GM23338 (cell line): Measurements from ENCODE around the gene SLC9A9. TPM values are rescaled to one million over a fixed set of nuclear protein-coding genes. Genes with fewer than 3 reads are reported as not detected.

Experiments used
- ATAC-seq: fragments of 200-7000 bp; cut with Tn5 transposase; 3 replicates; pipeline ENCODE4 v1.9.1; 2020
- DNase-seq: peaks from one replicate; pipeline ENCODE4 v3.0.0-alpha.2; 2015; ENCODE audit warnings: low spot score
- H2AFZ ChIP-seq: fragments of 200-600 bp; sonication (generic); 2 replicates; pipeline ENCODE4 v1.8.0; 2016; ENCODE audit warnings: antibody characterized with exemption, mild to moderate bottlenecking, moderate library complexity
- H3F3A ChIP-seq: fragments of 200-600 bp; sonication (generic); replicated peaks from 2 replicates; pipeline ENCODE4 v1.8.0; 2017; ENCODE audit warnings: antibody characterized with exemption, mixed run types, low read depth
- H3K27ac ChIP-seq: fragments of 200-600 bp; sonication (generic); 2 replicates; pipeline ENCODE4 v1.6.1; 2016; ENCODE audit warnings: low read depth
- H3K27me3 ChIP-seq: fragments of 200-600 bp; sonication (generic); 2 replicates; pipeline ENCODE4 v1.8.0; 2016; ENCODE audit warnings: mild to moderate bottlenecking, mixed run types, moderate library complexity; ENCODE audit not compliant: insufficient read depth
- H3K36me3 ChIP-seq: fragments of 200-600 bp; sonication (generic); 2 replicates; pipeline ENCODE4 v1.8.0; 2016; ENCODE audit warnings: mild to moderate bottlenecking; ENCODE audit not compliant: insufficient read depth
- H3K4me1 ChIP-seq: fragments of 200-600 bp; sonication (generic); 2 replicates; pipeline ENCODE4 v1.8.0; 2016; ENCODE audit warnings: mild to moderate bottlenecking, moderate library complexity; ENCODE audit not compliant: insufficient read depth
- H3K4me2 ChIP-seq: fragments of 200-600 bp; sonication (generic); 2 replicates; pipeline ENCODE4 v1.7.1; 2017; ENCODE audit warnings: mixed run types
- H3K4me3 ChIP-seq: fragments of 200-600 bp; sonication (generic); 2 replicates; pipeline ENCODE4 v1.6.1; 2016; ENCODE audit warnings: mixed run types
- H3K79me2 ChIP-seq: fragments of 200-600 bp; sonication (generic); replicated peaks from 2 replicates; pipeline ENCODE4 v1.8.0; 2017; ENCODE audit warnings: mild to moderate bottlenecking; ENCODE audit not compliant: insufficient read depth
- H3K9me2 ChIP-seq: fragments of 200-600 bp; sonication (generic); 2 replicates; pipeline ENCODE4 v1.8.0; 2017; ENCODE audit not compliant: insufficient read depth
- H4K20me1 ChIP-seq: fragments of 200-600 bp; sonication (generic); replicated peaks from 2 replicates; pipeline ENCODE4 v1.8.0; 2017; ENCODE audit warnings: mild to moderate bottlenecking; ENCODE audit not compliant: insufficient read depth
- H3K27ac Mint-ChIP-seq: 2 replicates; pipeline ENCODE4 v1.8.0; 2020; ENCODE audit warnings: inconsistent platforms, mild to moderate bottlenecking, moderate library complexity, mixed read lengths
- H3K27me3 Mint-ChIP-seq: 3 replicates; pipeline ENCODE4 v1.8.0; 2022; ENCODE audit warnings: low read depth, mild to moderate bottlenecking, moderate library complexity, mixed read lengths, inconsistent platforms; ENCODE audit not compliant: insufficient read depth, poor library complexity
- H3K36me3 Mint-ChIP-seq: 3 replicates; pipeline ENCODE4 v1.8.0; 2021; ENCODE audit warnings: low read depth, mild to moderate bottlenecking, inconsistent platforms, moderate library complexity, mixed read lengths
- H3K4me1 Mint-ChIP-seq: 3 replicates; pipeline ENCODE4 v1.8.0; 2020; ENCODE audit warnings: mild to moderate bottlenecking, inconsistent platforms, mixed read lengths
- H3K4me3 Mint-ChIP-seq: 3 replicates; pipeline ENCODE4 v1.8.0; 2021; ENCODE audit warnings: moderate library complexity, mild to moderate bottlenecking, inconsistent platforms, mixed read lengths
- H3K9me3 Mint-ChIP-seq: 3 replicates; pipeline ENCODE4 v1.8.0; 2020; ENCODE audit warnings: moderate library complexity, mild to moderate bottlenecking, inconsistent platforms, mixed read lengths
- CREB1 ChIP-seq: fragments of 250-450 bp; sonication (Bioruptor Pico); IDR thresholded peaks from 2 replicates; pipeline ENCODE4 v1.5.0; 2020; ENCODE audit warnings: low read depth, mild to moderate bottlenecking, moderate library complexity
- CTCF ChIP-seq, 2 experiments: fragments of 200-600 bp in 1 of 2; sonication (generic) in 1 of 2; conservative IDR thresholded peaks; 2 replicates each; pipeline versions ENCODE4 v1.5.1 to v1.6.1; 2016 to 2017; ENCODE audit warnings: antibody characterized with exemption in 2 of 2, low read depth in 2 of 2, mild to moderate bottlenecking in 2 of 2, moderate library complexity in 1 of 2
- ETS1 ChIP-seq: IDR thresholded peaks from 2 replicates; pipeline ENCODE4 v1.6.1; 2016; ENCODE audit warnings: antibody characterized with exemption
- EZH2 ChIP-seq: fragments of 200-600 bp; sonication (generic); IDR thresholded peaks from one replicate; pipeline ENCODE4 v1.8.0; 2017; ENCODE audit warnings: antibody characterized with exemption, mild to moderate bottlenecking, low read depth; ENCODE audit not compliant: unreplicated experiment
- EZH2phosphoT487 ChIP-seq: fragments of 200-600 bp; sonication (generic); IDR thresholded peaks from one replicate; pipeline ENCODE4 v1.8.1; 2018; ENCODE audit warnings: antibody characterized with exemption; ENCODE audit not compliant: unreplicated experiment
- POLR2AphosphoS5 ChIP-seq: IDR thresholded peaks from 2 replicates; pipeline ENCODE4 v1.6.1; 2016; ENCODE audit warnings: antibody characterized with exemption, low read depth
- REST ChIP-seq: IDR thresholded peaks from one replicate; pipeline ENCODE4 v1.6.1; 2018; ENCODE audit warnings: antibody characterized with exemption; ENCODE audit not compliant: unreplicated experiment
- ZNF114 ChIP-seq: fragments of 250-450 bp; sonication (Bioruptor Pico); IDR thresholded peaks from 2 replicates; pipeline ENCODE4 v1.5.0; 2020; ENCODE audit warnings: mild to moderate bottlenecking, moderate library complexity
- ZNF331 ChIP-seq: fragments of 250-450 bp; sonication (Bioruptor Pico); IDR thresholded peaks from 2 replicates; pipeline ENCODE4 v1.5.0; 2020; ENCODE audit warnings: low read depth, mild to moderate bottlenecking, moderate library complexity
- ZNF462 ChIP-seq: fragments of 250-450 bp; sonication (Bioruptor Pico); IDR thresholded peaks from 2 replicates; pipeline ENCODE4 v1.5.0; 2020; ENCODE audit warnings: mild to moderate bottlenecking, moderate library complexity
- polyA plus RNA-seq: library from polyadenylated mRNA; unstranded; fragments of >200 nt; fragmentation: Nextera tagmentation; extraction: Ambion mirVana; gene quantifications from 2 replicates; pipeline ENCODE4 v1.2.1, GENCODE V29; 2016
- total RNA-seq: library from RNA; depleted of rRNA; stranded (reverse); fragments of >200 nt; shearing (Covaris generic); gene quantifications from 2 replicates; pipeline ENCODE4 v1.2.3, GENCODE V29; 2014

SLC9A9 gene
- total and polyA plus RNA-seq, 2 experiments from 2014 or later = 1.3 to 1.6 TPM

- H3K4me1 Mint-ChIP-seq = peaks cover 26% of the 10 kb centered on the region
- H3K27me3 Mint-ChIP-seq = peaks cover 6% of the 10 kb centered on the region
- peaks cover 24% of the 10 kb centered on the region for H3K4me1 ChIP-seq
- H3K27me3 ChIP-seq = no peaks in the 10 kb centered on the region
- H3K4me2 ChIP-seq = no peak overlapping the region
- no peak overlapping the region; the same call in 1 of the 2 replicates for H3K27ac Mint-ChIP-seq
- no peak overlapping the region for H3K4me3 Mint-ChIP-seq
- no peaks in the 10 kb centered on the region for H3K36me3 ChIP-seq
- no peak for DNase-seq
- no peak overlapping the region for H3K4me3 ChIP-seq
- no peak overlapping the region for H3K27ac ChIP-seq
- no peak for ATAC-seq
- peaks cover 3% of the 10 kb centered on the region; the same call in 1 of the 3 replicates for H3K36me3 Mint-ChIP-seq
- H3K9me2 ChIP-seq = no peaks in the 10 kb centered on the region
- no peaks in the 10 kb centered on the region for H3K79me2 ChIP-seq
- no peaks in the 10 kb centered on the region for H4K20me1 ChIP-seq
- 0 out of 2 replicates have a peak overlapping the region, but pooled peaks have one; percentile 57 for H2AFZ ChIP-seq
- H3F3A ChIP-seq = no peaks in the 10 kb centered on the region
- TF ChIP-seq CREB1 (no peak), ZNF331 (CRISPR knock-in tag) (no peak), ZNF114 (CRISPR knock-in tag) (no peak), ZNF462 (CRISPR knock-in tag) (no peak), POLR2AphosphoS5 (no peak), REST (no peak), EZH2phosphoT487 (no peak), EZH2 (no peak), ETS1 (no peak), CTCF (conservative IDR thresholded peaks at IDR 0.05; ENCODE audit: low read depth in 2 of 2) (no peak)
- 0 out of 3 replicates have a peak, but pooled peaks cover 3% of the 10 kb centered on the region for H3K9me3 Mint-ChIP-seq
Measured at GRCh38 chr3:143884861-143885260, 36.6 kb upstream of the SLC9A9 start.
